IPS-15b (cell line): Measurements from ENCODE around the gene NTNG1.

Experiments used
- H3K27me3 ChIP-seq: one replicate; pipeline ENCODE4 v1.6.1; 2013; ENCODE audit warnings: low read length; ENCODE audit not compliant: control insufficient read depth, insufficient read depth
- H3K36me3 ChIP-seq: one replicate; pipeline ENCODE4 v1.6.1; 2013; ENCODE audit warnings: low read length; ENCODE audit not compliant: control insufficient read depth, insufficient read depth
- H3K4me1 ChIP-seq: one replicate; pipeline ENCODE4 v1.6.1; 2013; ENCODE audit warnings: mild to moderate bottlenecking, low read length; ENCODE audit not compliant: control insufficient read depth, insufficient read depth
- H3K4me3 ChIP-seq: one replicate; pipeline ENCODE4 v1.5.1; 2013; ENCODE audit warnings: low read depth, low read length
- H3K9ac ChIP-seq: one replicate; pipeline ENCODE4 v1.6.1; 2013; ENCODE audit warnings: low read depth, mild to moderate bottlenecking, low read length
- H3K9me3 ChIP-seq: one replicate; pipeline ENCODE4 v1.6.1; 2013; ENCODE audit warnings: mild to moderate bottlenecking, low read length; ENCODE audit not compliant: control insufficient read depth, insufficient read depth

NTNG1 gene

GRCh38 chr1:107389410-107390396, 248.9 kb downstream of the NTNG1 start:
- H3K36me3 ChIP-seq, result no peaks in the 10 kb centered on the region
- no peak overlapping the region for H3K4me3 ChIP-seq
- H3K9me3 ChIP-seq, result no peaks in the 10 kb centered on the region
- H3K4me1 ChIP-seq, result peaks cover 8% of the 10 kb centered on the region
- no peak overlapping the region for H3K9ac ChIP-seq
- H3K27me3 ChIP-seq, result no peaks in the 10 kb centered on the region

GRCh38 chr1:107394301-107394700, 253.5 kb downstream of the NTNG1 start:
- H3K27me3 ChIP-seq, result no peaks in the 10 kb centered on the region
- peaks cover 4% of the 10 kb centered on the region for H3K4me1 ChIP-seq
- no peak overlapping the region for H3K4me3 ChIP-seq
- no peak overlapping the region for H3K9ac ChIP-seq
- H3K36me3 ChIP-seq, result no peaks in the 10 kb centered on the region
- no peaks in the 10 kb centered on the region for H3K9me3 ChIP-seq

GRCh38 chr1:107401704-107402103, 260.9 kb downstream of the NTNG1 start:
- Histone ChIP-seq H3K4me1 (no peaks in the 10 kb centered on the region), H3K27me3 (no peaks in the 10 kb centered on the region), H3K9ac (no peak overlapping the region), H3K36me3 (no peaks in the 10 kb centered on the region), H3K4me3 (no peak overlapping the region), H3K9me3 (no peaks in the 10 kb centered on the region)

GRCh38 chr1:107404756-107405155, 263.9 kb downstream of the NTNG1 start:
- H3K27me3 ChIP-seq, result no peaks in the 10 kb centered on the region
- no peak overlapping the region for H3K9ac ChIP-seq

GRCh38 chr1:107405236-107405635, 264.4 kb downstream of the NTNG1 start:
- no peak overlapping the region for H3K9ac ChIP-seq

More at GRCh38 chr1:107404756-107405155, 263.9 kb downstream of the NTNG1 start:
- no peaks in the 10 kb centered on the region for H3K36me3 ChIP-seq
- no peaks in the 10 kb centered on the region for H3K4me1 ChIP-seq
- no peaks in the 10 kb centered on the region for H3K9me3 ChIP-seq
- no peak overlapping the region for H3K4me3 ChIP-seq

GRCh38 chr1:107407011-107407410, 266.2 kb downstream of the NTNG1 start:
- H3K9ac ChIP-seq, result no peak overlapping the region
- no peaks in the 10 kb centered on the region for H3K36me3 ChIP-seq
- H3K27me3 ChIP-seq, result no peaks in the 10 kb centered on the region
- no peaks in the 10 kb centered on the region for H3K9me3 ChIP-seq
- H3K4me3 ChIP-seq, result no peak overlapping the region
- no peaks in the 10 kb centered on the region for H3K4me1 ChIP-seq

More at GRCh38 chr1:107405236-107405635, 264.4 kb downstream of the NTNG1 start:
- H3K36me3 ChIP-seq, result no peaks in the 10 kb centered on the region
- no peaks in the 10 kb centered on the region for H3K27me3 ChIP-seq
- H3K9me3 ChIP-seq, result no peaks in the 10 kb centered on the region
- no peak overlapping the region for H3K4me3 ChIP-seq
- no peaks in the 10 kb centered on the region for H3K4me1 ChIP-seq

GRCh38 chr1:107413546-107413945, 272.7 kb downstream of the NTNG1 start:
- Histone ChIP-seq H3K4me1 (no peaks in the 10 kb centered on the region), H3K27me3 (no peaks in the 10 kb centered on the region), H3K9me3 (no peaks in the 10 kb centered on the region), H3K4me3 (no peak overlapping the region), H3K36me3 (no peaks in the 10 kb centered on the region), H3K9ac (no peak overlapping the region)

- no peak overlapping the region for H3K9ac ChIP-seq
- H3K36me3 ChIP-seq, result no peaks in the 10 kb centered on the region
- no peaks in the 10 kb centered on the region for H3K9me3 ChIP-seq
- no peaks in the 10 kb centered on the region for H3K27me3 ChIP-seq
- H3K4me3 ChIP-seq, result no peak overlapping the region
- H3K4me1 ChIP-seq, result peaks cover 3% of the 10 kb centered on the region
Observed at GRCh38 chr1:107413951-107414350, 273.1 kb downstream of the NTNG1 start.

GRCh38 chr1:107414550-107414949, 273.7 kb downstream of the NTNG1 start:
- Histone ChIP-seq H3K27me3 (no peaks in the 10 kb centered on the region), H3K4me1 (peaks cover 4% of the 10 kb centered on the region), H3K9ac (no peak overlapping the region), H3K9me3 (no peaks in the 10 kb centered on the region), H3K36me3 (no peaks in the 10 kb centered on the region), H3K4me3 (no peak overlapping the region)

GRCh38 chr1:107415241-107415640, 274.4 kb downstream of the NTNG1 start:
- Histone ChIP-seq H3K4me1 (peaks cover 5% of the 10 kb centered on the region), H3K36me3 (no peaks in the 10 kb centered on the region), H3K4me3 (no peak overlapping the region), H3K9ac (no peak overlapping the region), H3K9me3 (no peaks in the 10 kb centered on the region), H3K27me3 (no peaks in the 10 kb centered on the region)

GRCh38 chr1:107419003-107419402, 278.2 kb downstream of the NTNG1 start:
- no peaks in the 10 kb centered on the region for H3K36me3 ChIP-seq
- H3K27me3 ChIP-seq, result no peaks in the 10 kb centered on the region
- peak overlapping the region; percentile 26 for H3K9ac ChIP-seq
- no peaks in the 10 kb centered on the region for H3K9me3 ChIP-seq
- H3K4me3 ChIP-seq, result no peak overlapping the region
- H3K4me1 ChIP-seq, result peaks cover 16% of the 10 kb centered on the region

GRCh38 chr1:107422901-107423300, 282.1 kb downstream of the NTNG1 start:
- H3K4me1 ChIP-seq, result peaks cover 16% of the 10 kb centered on the region

More at GRCh38 chr1:107422901-107423300, 282.1 kb downstream of the NTNG1 start:
- H3K27me3 ChIP-seq, result no peaks in the 10 kb centered on the region
- no peaks in the 10 kb centered on the region for H3K36me3 ChIP-seq
- H3K9me3 ChIP-seq, result no peaks in the 10 kb centered on the region
- no peak overlapping the region for H3K4me3 ChIP-seq
- H3K9ac ChIP-seq, result no peak overlapping the region
